H9 (cell line): ENCODE results near the gene THUMPD1. TPM values are rescaled to one million over a fixed set of nuclear protein-coding genes. Genes with fewer than 3 reads are reported as not detected.
"Not testable (repeated sequence)": the region's sequence is repeated elsewhere in the genome, so short reads cannot be mapped to it uniquely, and the experiment has no call there.

Source experiments
- DNase-seq: peaks from one replicate; pipeline ENCODE4 v3.0.0-alpha.2; 2017
- H2AFZ ChIP-seq: one replicate; pipeline ENCODE4 v1.6.1; 2013; ENCODE audit warnings: mild to moderate bottlenecking, low read length, control low read depth, moderate library complexity
- H2AK5ac ChIP-seq: 2 replicates; pipeline ENCODE4 v1.6.1; 2013; ENCODE audit warnings: low read length, control low read depth, mixed read lengths; ENCODE audit not compliant: insufficient read length
- H2BK120ac ChIP-seq: one replicate; pipeline ENCODE4 v1.6.1; 2013; ENCODE audit warnings: low read depth, mild to moderate bottlenecking, low read length, control low read depth, inconsistent platforms; ENCODE audit not compliant: poor library complexity, severe bottlenecking
- H2BK12ac ChIP-seq: 2 replicates; pipeline ENCODE4 v1.6.1; 2013; ENCODE audit warnings: low read length, control low read depth, mixed read lengths, low read depth; ENCODE audit not compliant: insufficient read length
- H2BK15ac ChIP-seq: 2 replicates; pipeline ENCODE4 v1.6.1; 2013; ENCODE audit warnings: low read depth, low read length, control low read depth
- H2BK20ac ChIP-seq: one replicate; pipeline ENCODE4 v1.6.1; 2013; ENCODE audit warnings: low read depth, mild to moderate bottlenecking, low read length, control low read depth, inconsistent platforms; ENCODE audit not compliant: poor library complexity, severe bottlenecking
- H2BK5ac ChIP-seq: 2 replicates; pipeline ENCODE4 v1.6.1; 2013; ENCODE audit warnings: low read length, control low read depth, mixed read lengths; ENCODE audit not compliant: insufficient read length
- H3K14ac ChIP-seq: 2 replicates; pipeline ENCODE4 v1.6.1; 2013; ENCODE audit warnings: low read length, control low read depth; ENCODE audit not compliant: insufficient read depth
- H3K18ac ChIP-seq: 2 replicates; pipeline ENCODE4 v1.6.1; 2013; ENCODE audit warnings: low read depth, mild to moderate bottlenecking, mixed read lengths, low read length, control low read depth; ENCODE audit not compliant: insufficient read length
- H3K23ac ChIP-seq: 2 replicates; pipeline ENCODE4 v1.6.1; 2013; ENCODE audit warnings: low read length, control low read depth, mixed read lengths, low read depth; ENCODE audit not compliant: insufficient read length
- H3K23me2 ChIP-seq: 2 replicates; pipeline ENCODE4 v1.6.1; 2013; ENCODE audit warnings: low read depth, mild to moderate bottlenecking, mixed read lengths, low read length, control low read depth; ENCODE audit not compliant: insufficient read length, poor library complexity, severe bottlenecking
- H3K27ac ChIP-seq: 2 replicates; pipeline ENCODE4 v1.5.1; 2013; ENCODE audit warnings: low read length, control low read depth, mixed read lengths, low read depth; ENCODE audit not compliant: insufficient read length
- H3K27me3 ChIP-seq: 2 replicates; pipeline ENCODE4 v1.6.1; 2013; ENCODE audit warnings: low read length, control low read depth, inconsistent platforms; ENCODE audit not compliant: insufficient read depth
- H3K4ac ChIP-seq: 2 replicates; pipeline ENCODE4 v1.6.1; 2013; ENCODE audit warnings: low read depth, mild to moderate bottlenecking, control low read depth, inconsistent platforms, low read length, moderate library complexity
- H3K4me1 ChIP-seq: 2 replicates; pipeline ENCODE4 v1.6.1; 2013; ENCODE audit warnings: low read length, control low read depth, inconsistent platforms; ENCODE audit not compliant: insufficient read depth
- H3K4me2 ChIP-seq: 2 replicates; pipeline ENCODE4 v1.6.1; 2013; ENCODE audit warnings: low read length, control low read depth, mixed read lengths; ENCODE audit not compliant: insufficient read length, insufficient read depth
- H3K56ac ChIP-seq: 2 replicates; pipeline ENCODE4 v1.6.1; 2013; ENCODE audit warnings: low read depth, mild to moderate bottlenecking, mixed read lengths, low read length, control low read depth; ENCODE audit not compliant: insufficient read length
- H3K79me1 ChIP-seq: 2 replicates; pipeline ENCODE4 v1.6.1; 2013; ENCODE audit warnings: low read depth, mild to moderate bottlenecking, moderate library complexity, low read length, control low read depth, inconsistent platforms; ENCODE audit not compliant: insufficient read depth, poor library complexity, severe bottlenecking
- H3K79me2 ChIP-seq: 2 replicates; pipeline ENCODE4 v1.6.1; 2013; ENCODE audit warnings: low read length, control low read depth, inconsistent platforms; ENCODE audit not compliant: insufficient read depth
- H3K9ac ChIP-seq: 2 replicates; pipeline ENCODE4 v1.6.1; 2013; ENCODE audit warnings: low read length, control low read depth, mixed read lengths; ENCODE audit not compliant: insufficient read length; ENCODE audit errors: extremely low read depth
- H3K9me3 ChIP-seq: one replicate; pipeline ENCODE4 v1.6.1; 2013; ENCODE audit warnings: low read depth, low read length, inconsistent platforms; ENCODE audit not compliant: control insufficient read depth
- H3T11ph ChIP-seq: one replicate; pipeline ENCODE4 v1.6.1; 2013; ENCODE audit warnings: mild to moderate bottlenecking, low read length, control low read depth, inconsistent platforms
- H4K20me1 ChIP-seq: one replicate; pipeline ENCODE4 v1.6.1; 2013; ENCODE audit not compliant: control insufficient read depth, insufficient read length, insufficient read depth
- H4K5ac ChIP-seq: 2 replicates; pipeline ENCODE4 v1.6.1; 2013; ENCODE audit warnings: low read depth, mild to moderate bottlenecking, mixed read lengths, low read length, control low read depth; ENCODE audit not compliant: insufficient read length
- H4K8ac ChIP-seq: replicated peaks from 2 replicates; pipeline ENCODE4 v1.6.1; 2013; ENCODE audit warnings: low read length, control low read depth, mixed read lengths, low read depth; ENCODE audit not compliant: insufficient read length
- H4K91ac ChIP-seq: 2 replicates; pipeline ENCODE4 v1.6.1; 2013; ENCODE audit warnings: low read depth, mild to moderate bottlenecking, moderate library complexity, mixed read lengths, low read length, control low read depth; ENCODE audit not compliant: insufficient read length
- H3K27ac Mint-ChIP-seq, 3 experiments: 2 replicates in 2 of 3; 3 replicates in 1 of 3; pipeline ENCODE4 v1.8.0; 2020 to 2021; ENCODE audit warnings: mixed read lengths in 3 of 3, mild to moderate bottlenecking in 1 of 3, moderate library complexity in 1 of 3
- H3K27me3 Mint-ChIP-seq: 2 replicates; pipeline ENCODE4 v1.8.0; 2021; ENCODE audit warnings: low read depth, mild to moderate bottlenecking, moderate library complexity, mixed read lengths
- H3K36me3 Mint-ChIP-seq, 3 experiments: 2 replicates in 2 of 3; 3 replicates in 1 of 3; pipeline ENCODE4 v1.8.0; 2020 to 2021; ENCODE audit warnings: low read depth in 3 of 3, mixed read lengths in 3 of 3; ENCODE audit not compliant: insufficient read depth in 1 of 3
- H3K4me1 Mint-ChIP-seq, 2 experiments: 2 replicates each; pipeline ENCODE4 v1.8.0; 2020; ENCODE audit warnings: mixed read lengths in 2 of 2
- H3K4me3 Mint-ChIP-seq, 2 experiments: 2 replicates in 1 of 2; 3 replicates in 1 of 2; pipeline ENCODE4 v1.8.0; 2020 to 2021; ENCODE audit warnings: mild to moderate bottlenecking in 2 of 2, mixed read lengths in 2 of 2, moderate library complexity in 1 of 2
- H3K9me3 Mint-ChIP-seq, 2 experiments: 2 replicates in 1 of 2; 3 replicates in 1 of 2; pipeline ENCODE4 v1.8.0; 2020; ENCODE audit warnings: mild to moderate bottlenecking in 2 of 2, mixed read lengths in 2 of 2, moderate library complexity in 1 of 2
- WGBS: extraction: QIAGEN DNeasy Blood & Tissue Kit; methylation state at CpG from one replicate; pipeline ENCODE4 v1.1.7; 2013; ENCODE audit warnings: missing lambda C conversion rate, low lambda C conversion rate, mixed read lengths; ENCODE audit not compliant: insufficient read length; ENCODE audit errors: extremely low coverage; 5-methylcytosine and 5-hydroxymethylcytosine counted together
- total RNA-seq: library from RNA; stranded (reverse); gene quantifications from 2 replicates; pipeline ENCODE4 v1.2.1, GENCODE V29; 2021
- TF ChIP-seq, protein P1 (sequence below): fragments of 200-600 bp; sonication (generic); conservative IDR thresholded peaks from 3 replicates; pipeline ENCODE4 v1.8.0; 2021; ENCODE audit warnings: antibody characterized with exemption, mild to moderate bottlenecking

The THUMPD1 gene
- total RNA-seq, 1 experiment from 2014 or later: 51.3 TPM

DNA sequence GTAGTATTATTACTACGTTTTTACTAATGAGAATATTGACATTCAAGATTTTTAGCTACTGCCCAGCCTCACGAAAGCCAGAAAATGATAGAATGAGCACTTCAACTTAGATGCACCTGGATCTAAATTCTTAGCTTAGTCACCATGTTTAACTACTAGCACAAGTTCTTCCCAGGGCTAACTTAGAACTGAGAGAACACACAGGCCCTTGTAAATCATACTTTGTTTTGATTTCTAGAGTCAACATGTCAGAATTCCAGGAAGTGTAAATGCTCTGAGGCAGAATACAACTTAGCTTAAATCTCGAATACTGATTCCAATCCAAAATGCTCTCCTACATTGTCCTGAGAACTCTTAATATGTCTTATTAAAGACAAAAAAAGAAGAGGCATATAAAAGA is 37.3 kb downstream of the THUMPD1 start:
- H3K27ac ChIP-seq: no peak overlapping the region
- TF ChIP-seq, protein P1, sequence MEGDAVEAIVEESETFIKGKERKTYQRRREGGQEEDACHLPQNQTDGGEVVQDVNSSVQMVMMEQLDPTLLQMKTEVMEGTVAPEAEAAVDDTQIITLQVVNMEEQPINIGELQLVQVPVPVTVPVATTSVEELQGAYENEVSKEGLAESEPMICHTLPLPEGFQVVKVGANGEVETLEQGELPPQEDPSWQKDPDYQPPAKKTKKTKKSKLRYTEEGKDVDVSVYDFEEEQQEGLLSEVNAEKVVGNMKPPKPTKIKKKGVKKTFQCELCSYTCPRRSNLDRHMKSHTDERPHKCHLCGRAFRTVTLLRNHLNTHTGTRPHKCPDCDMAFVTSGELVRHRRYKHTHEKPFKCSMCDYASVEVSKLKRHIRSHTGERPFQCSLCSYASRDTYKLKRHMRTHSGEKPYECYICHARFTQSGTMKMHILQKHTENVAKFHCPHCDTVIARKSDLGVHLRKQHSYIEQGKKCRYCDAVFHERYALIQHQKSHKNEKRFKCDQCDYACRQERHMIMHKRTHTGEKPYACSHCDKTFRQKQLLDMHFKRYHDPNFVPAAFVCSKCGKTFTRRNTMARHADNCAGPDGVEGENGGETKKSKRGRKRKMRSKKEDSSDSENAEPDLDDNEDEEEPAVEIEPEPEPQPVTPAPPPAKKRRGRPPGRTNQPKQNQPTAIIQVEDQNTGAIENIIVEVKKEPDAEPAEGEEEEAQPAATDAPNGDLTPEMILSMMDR: no peak
- no peak overlapping the region for H3K56ac ChIP-seq
- Mint-ChIP-seq H3K4me1 (no peaks in the 10 kb centered on the region), H3K9me3 (peaks cover 4 to 7% of the 10 kb centered on the region in 2 experiments; a peak in 4 of 5 replicates), H3K27me3 (peaks cover 4% of the 10 kb centered on the region; the same call in 1 of the 2 replicates), H3K4me3 (no peak overlapping the region), H3K27ac (no peak overlapping the region), H3K36me3 (peaks cover 0 to 3% (median 0%) of the 10 kb centered on the region in 3 experiments; a peak in 3 of 7 replicates)
- H3K9ac ChIP-seq: no peak overlapping the region
- no peaks in the 10 kb centered on the region for H4K20me1 ChIP-seq
- no peak overlapping the region for H2BK12ac ChIP-seq
- H4K91ac ChIP-seq: no peak overlapping the region
- H2AK5ac ChIP-seq: no peak overlapping the region
- no peak overlapping the region for H3K4me2 ChIP-seq
- H2BK5ac ChIP-seq: no peak overlapping the region
- no peak overlapping the region for H4K8ac ChIP-seq
- no peak overlapping the region for H2AFZ ChIP-seq
- no peak overlapping the region for H2BK15ac ChIP-seq
- H3T11ph ChIP-seq: no peak overlapping the region
- no peaks in the 10 kb centered on the region for H3K4me1 ChIP-seq
- no peaks in the 10 kb centered on the region for H3K9me3 ChIP-seq
- no peak overlapping the region for H3K4ac ChIP-seq
- H2BK120ac ChIP-seq: no peak overlapping the region
- no peak overlapping the region for H3K18ac ChIP-seq
- H2BK20ac ChIP-seq: no peak overlapping the region
- H4K5ac ChIP-seq: no peak overlapping the region
- H3K23ac ChIP-seq: no peak overlapping the region
- H3K14ac ChIP-seq: no peak overlapping the region
- WGBS: no CpG with 5 or more reads among the region's 3 CpGs
- no peaks in the 10 kb centered on the region for H3K23me2 ChIP-seq
- H3K79me2 ChIP-seq: no peaks in the 10 kb centered on the region
- no peaks in the 10 kb centered on the region for H3K27me3 ChIP-seq
- no peaks in the 10 kb centered on the region for H3K79me1 ChIP-seq
- no peak for DNase-seq

DNA sequence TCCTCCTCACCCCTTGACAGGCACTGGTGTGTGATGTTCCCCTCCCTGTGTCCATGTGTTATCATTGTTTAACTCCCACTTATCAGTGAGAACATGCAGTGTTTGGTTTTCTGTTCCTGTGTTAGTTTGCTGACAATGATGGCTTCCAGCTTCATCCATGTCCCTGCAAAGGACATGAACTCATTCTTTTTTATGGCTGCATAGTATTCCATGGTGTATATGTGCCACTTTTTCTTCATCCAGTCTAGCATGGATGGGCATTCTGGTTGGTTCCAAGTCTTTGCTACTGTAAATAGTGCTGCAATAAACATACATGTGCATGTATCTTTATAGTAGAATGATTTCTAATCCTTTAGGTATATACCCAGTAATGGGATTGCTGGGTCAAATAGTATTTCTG is 39.9 kb downstream of the THUMPD1 start:
- H2BK12ac ChIP-seq, H3K79me2 ChIP-seq, H2BK15ac ChIP-seq, H3K9me3 Mint-ChIP-seq, H4K8ac ChIP-seq, H4K5ac ChIP-seq, H3K27me3 Mint-ChIP-seq, H3K56ac ChIP-seq, H3K79me1 ChIP-seq, H3K9ac ChIP-seq, H3T11ph ChIP-seq, H4K20me1 ChIP-seq, H3K18ac ChIP-seq, H2BK20ac ChIP-seq, H3K27ac ChIP-seq, H3K4me1 Mint-ChIP-seq, H3K9me3 ChIP-seq, H3K23me2 ChIP-seq, H3K4me2 ChIP-seq, H2BK120ac ChIP-seq, DNase-seq, H3K4ac ChIP-seq, H3K4me1 ChIP-seq, H3K27me3 ChIP-seq, H3K36me3 Mint-ChIP-seq, H2AK5ac ChIP-seq, H2AFZ ChIP-seq, H3K14ac ChIP-seq, H3K4me3 Mint-ChIP-seq, H4K91ac ChIP-seq, H2BK5ac ChIP-seq, H3K23ac ChIP-seq, H3K27ac Mint-ChIP-seq: not testable (repeated sequence)
